Dermis microvascular lymphatic vessel endothelial cell (primary cell): ENCODE results near the gene NAV2. TPM values are rescaled to one million over a fixed set of nuclear protein-coding genes. Genes with fewer than 3 reads are reported as not detected.
A peak's percentile ranks its signal among the peaks of the same experiment; 100 is the strongest.

Experiments
- DNase-seq, 2 donors: peaks; one replicate each; pipeline versions ENCODE4 v3.0.0 to v3.0.0-alpha.2; 2010; ENCODE audit warnings: low read depth in 2 of 2
- total RNA-seq: library from RNA; depleted of rRNA; stranded (reverse); fragments of >200 nt; gene quantifications from 2 replicates; pipeline ENCODE4 v1.2.1, GENCODE V29; 2014

The NAV2 gene
- total RNA-seq, 1 donor from 2014 or later: 3.2 TPM

- DNase-seq: no peak
These were observed 92.7 kb downstream of the NAV2 start for GRCh38 chr11:19805376-19805775.

GRCh38 chr11:19805827-19806226, 93.2 kb downstream of the NAV2 start:
- DNase-seq: no peak

GRCh38 chr11:19806251-19806650, 93.6 kb downstream of the NAV2 start:
- DNase-seq: no peak

- DNase-seq: peak in 1 of 2 donors; percentile 36
These were observed 95.7 kb downstream of the NAV2 start for GRCh38 chr11:19808076-19808911.

- DNase-seq: no peak
These were observed 98.2 kb downstream of the NAV2 start for GRCh38 chr11:19810852-19811251.

GRCh38 chr11:19811380-19811779, 98.7 kb downstream of the NAV2 start:
- peak in 1 of 2 donors; percentile 13 for DNase-seq

- DNase-seq: no peak
These were observed 99.5 kb downstream of the NAV2 start for GRCh38 chr11:19812096-19812495.

GRCh38 chr11:19812710-19813109, 100.1 kb downstream of the NAV2 start:
- no peak for DNase-seq

GRCh38 chr11:19813158-19813879, 100.7 kb downstream of the NAV2 start:
- DNase-seq: no peak

- DNase-seq: no peak
These were observed 101.8 kb downstream of the NAV2 start for GRCh38 chr11:19814421-19814820.

- DNase-seq: no peak
These were observed 103.4 kb downstream of the NAV2 start for GRCh38 chr11:19816040-19816439.

GRCh38 chr11:19816817-19817216, 104.2 kb downstream of the NAV2 start:
- DNase-seq: no peak

GRCh38 chr11:19817265-19817851, 104.7 kb downstream of the NAV2 start:
- no peak for DNase-seq

- no peak for DNase-seq
These were observed 105.2 kb downstream of the NAV2 start for GRCh38 chr11:19817870-19818269.

GRCh38 chr11:19818619-19819018, 106.0 kb downstream of the NAV2 start:
- DNase-seq: no peak

GRCh38 chr11:19819148-19819547, 106.5 kb downstream of the NAV2 start:
- no peak for DNase-seq

- DNase-seq: no peak
These were observed 107.5 kb downstream of the NAV2 start for GRCh38 chr11:19820100-19820499.

- no peak for DNase-seq
These were observed 108.8 kb downstream of the NAV2 start for GRCh38 chr11:19821412-19821875.

- no peak for DNase-seq
These were observed 109.4 kb downstream of the NAV2 start for GRCh38 chr11:19821993-19822392.

- DNase-seq: no peak
These were observed 109.9 kb downstream of the NAV2 start for GRCh38 chr11:19822531-19822930.

GRCh38 chr11:19826606-19827005, 114.0 kb downstream of the NAV2 start:
- DNase-seq: no peak

GRCh38 chr11:19827399-19828135, 114.9 kb downstream of the NAV2 start:
- DNase-seq: no peak
